Fibroblast of lung (primary cell): ENCODE results near the gene ST6GALNAC2. TPM values are rescaled to one million over a fixed set of nuclear protein-coding genes. Genes with fewer than 3 reads are reported as not detected.
A peak's percentile ranks its signal among the peaks of the same experiment; 100 is the strongest.
"Not testable (repeated sequence)": the region's sequence is repeated elsewhere in the genome, so short reads cannot be mapped to it uniquely, and the experiment has no call there.

Experiments used
- DNase-seq, 2 donors: peaks; one replicate each; pipeline versions ENCODE4 v3.0.0 to v3.0.0-alpha.2; 2010; ENCODE audit warnings: low read depth in 2 of 2
- H2AFZ ChIP-seq: 2 replicates; pipeline ENCODE4 v1.5.1; 2012; ENCODE audit warnings: low read length, control low read depth, inconsistent platforms
- H3K27ac ChIP-seq: 2 replicates; pipeline ENCODE4 v1.5.1; 2011; ENCODE audit warnings: low read length, control low read depth; ENCODE audit not compliant: insufficient read depth
- H3K27me3 ChIP-seq: 2 replicates; pipeline ENCODE4 v1.5.1; 2011; ENCODE audit warnings: mild to moderate bottlenecking, low read length; ENCODE audit not compliant: control insufficient read depth, insufficient read depth
- H3K36me3 ChIP-seq: 2 replicates; pipeline ENCODE4 v1.5.1; 2011; ENCODE audit warnings: low read length; ENCODE audit not compliant: control insufficient read depth, insufficient read depth
- H3K4me1 ChIP-seq: 2 replicates; pipeline ENCODE4 v1.5.1; 2011; ENCODE audit warnings: low read length; ENCODE audit not compliant: control insufficient read depth, insufficient read depth; ENCODE audit errors: extremely low read depth
- H3K4me2 ChIP-seq: 2 replicates; pipeline ENCODE4 v1.5.1; 2011; ENCODE audit warnings: low read length, control low read depth; ENCODE audit not compliant: insufficient read depth; ENCODE audit errors: extremely low read depth
- H3K4me3 ChIP-seq, 4 experiments: fragments of 200-600 bp in 1 of 4; sonication (generic) in 1 of 4; replicated peaks in 1 of 4; 2 replicates each; pipeline ENCODE4 v1.5.1; 2011 to 2016; ENCODE audit warnings: low read length in 4 of 4, low read depth in 3 of 4, mild to moderate bottlenecking in 3 of 4, control low read depth in 2 of 4, inconsistent platforms in 1 of 4, mixed read lengths in 1 of 4; ENCODE audit not compliant: insufficient read depth in 1 of 4; ENCODE audit errors: control extremely low read depth in 1 of 4
- H3K79me2 ChIP-seq: 2 replicates; pipeline ENCODE4 v1.5.1; 2012; ENCODE audit warnings: mild to moderate bottlenecking, low read length, inconsistent platforms; ENCODE audit not compliant: control insufficient read depth, insufficient read depth
- H3K9ac ChIP-seq: 2 replicates; pipeline ENCODE4 v1.5.1; 2011; ENCODE audit warnings: mild to moderate bottlenecking, low read length, control low read depth; ENCODE audit not compliant: insufficient read depth
- H3K9me3 ChIP-seq: 2 replicates; pipeline ENCODE4 v1.5.1; 2012; ENCODE audit warnings: low read depth, low read length; ENCODE audit not compliant: control insufficient read depth, insufficient read depth
- H4K20me1 ChIP-seq: 2 replicates; pipeline ENCODE4 v1.5.1; 2011; ENCODE audit warnings: low read length; ENCODE audit not compliant: control insufficient read depth, insufficient read depth; ENCODE audit errors: extremely low read depth
- EZH2 ChIP-seq: IDR thresholded peaks from 2 replicates; pipeline ENCODE4 v1.5.1; 2012; ENCODE audit warnings: low read length, control low read depth, mild to moderate bottlenecking; ENCODE audit errors: missing control alignments
- polyA plus RNA-seq, 2 donors: library from polyadenylated mRNA; depleted of rRNA in 1 of 2; stranded (reverse) in 1 of 2; unstranded in 1 of 2; fragments of >200 nt; gene quantifications; 2 replicates each; pipeline ENCODE4 v1.2.1, GENCODE V29; 2011 to 2012; ENCODE audit warnings: missing spikeins in 1 of 2
- total RNA-seq: library from RNA; depleted of rRNA; stranded (reverse); fragments of >200 nt; gene quantifications from 2 replicates; pipeline ENCODE4 v1.2.1, GENCODE V29; 2014
- TF ChIP-seq, protein P1 (sequence below), 2 donors: IDR thresholded peaks in 1 of 2; conservative IDR thresholded peaks in 1 of 2; 1 replicate in 1 of 2; 2 replicates in 1 of 2; pipeline ENCODE4 v1.5.1; 2011 to 2012; ENCODE audit warnings: low read length in 2 of 2, control low read depth in 1 of 2, inconsistent platforms in 1 of 2, low read depth in 1 of 2, mild to moderate bottlenecking in 1 of 2

The ST6GALNAC2 gene
- total and polyA plus RNA-seq, 2 donors (not counting 1 experiment from before 2014, with no cell fraction given) = 0.42 to 0.83 TPM

DNA sequence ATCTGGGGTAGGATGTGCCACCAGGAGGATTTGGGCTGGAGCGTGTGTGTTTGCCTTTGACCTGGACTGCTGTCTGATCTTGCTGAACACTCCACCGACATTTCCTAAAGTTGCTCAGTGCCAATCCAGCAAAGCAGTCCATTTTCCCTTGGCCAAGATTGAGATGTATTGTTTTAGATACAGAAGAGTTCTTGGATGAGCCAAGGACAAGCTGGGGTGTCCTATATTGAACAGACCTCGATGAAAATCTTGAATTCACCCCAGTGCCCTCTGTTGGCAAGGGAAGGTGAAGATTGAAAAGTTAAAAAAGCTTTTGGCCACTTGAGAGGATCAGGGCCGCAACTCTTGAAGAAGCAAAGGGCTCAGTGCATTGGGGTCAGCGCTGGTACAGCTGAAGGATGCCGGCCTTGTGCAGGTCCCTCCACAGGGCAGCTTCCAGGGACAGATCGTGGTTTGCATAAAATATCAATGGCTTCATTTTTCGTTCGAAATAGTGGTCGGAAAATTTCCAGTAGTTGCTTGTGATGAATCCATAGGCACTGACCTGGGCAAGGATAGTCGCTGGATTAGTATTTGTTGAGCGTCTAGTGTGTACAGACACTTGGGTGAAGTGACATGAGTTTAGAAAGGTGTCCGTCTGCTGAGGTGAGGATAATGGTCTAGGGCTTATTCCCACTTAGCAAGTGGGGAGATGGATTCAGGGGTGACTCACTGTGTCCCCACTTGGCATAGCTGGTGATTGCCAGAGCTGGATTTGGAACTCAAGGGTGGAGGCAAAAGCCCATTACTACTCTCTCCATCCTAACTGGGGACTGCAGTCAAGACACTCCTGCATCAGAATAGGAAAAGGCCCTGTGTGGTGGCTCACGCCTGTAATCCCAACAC lies 19.7 kb downstream of the ST6GALNAC2 start:
- no peak overlapping the region for H3K9ac ChIP-seq
- H3K27ac ChIP-seq = no peak overlapping the region
- H3K27me3 ChIP-seq = no peaks in the 10 kb centered on the region
- H3K9me3 ChIP-seq = no peaks in the 10 kb centered on the region
- TF ChIP-seq, protein P1, sequence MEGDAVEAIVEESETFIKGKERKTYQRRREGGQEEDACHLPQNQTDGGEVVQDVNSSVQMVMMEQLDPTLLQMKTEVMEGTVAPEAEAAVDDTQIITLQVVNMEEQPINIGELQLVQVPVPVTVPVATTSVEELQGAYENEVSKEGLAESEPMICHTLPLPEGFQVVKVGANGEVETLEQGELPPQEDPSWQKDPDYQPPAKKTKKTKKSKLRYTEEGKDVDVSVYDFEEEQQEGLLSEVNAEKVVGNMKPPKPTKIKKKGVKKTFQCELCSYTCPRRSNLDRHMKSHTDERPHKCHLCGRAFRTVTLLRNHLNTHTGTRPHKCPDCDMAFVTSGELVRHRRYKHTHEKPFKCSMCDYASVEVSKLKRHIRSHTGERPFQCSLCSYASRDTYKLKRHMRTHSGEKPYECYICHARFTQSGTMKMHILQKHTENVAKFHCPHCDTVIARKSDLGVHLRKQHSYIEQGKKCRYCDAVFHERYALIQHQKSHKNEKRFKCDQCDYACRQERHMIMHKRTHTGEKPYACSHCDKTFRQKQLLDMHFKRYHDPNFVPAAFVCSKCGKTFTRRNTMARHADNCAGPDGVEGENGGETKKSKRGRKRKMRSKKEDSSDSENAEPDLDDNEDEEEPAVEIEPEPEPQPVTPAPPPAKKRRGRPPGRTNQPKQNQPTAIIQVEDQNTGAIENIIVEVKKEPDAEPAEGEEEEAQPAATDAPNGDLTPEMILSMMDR (conservative IDR thresholded peaks at IDR 0.05 in 1 of 2, IDR thresholded peaks at IDR 0.05 in 1 of 2; ENCODE audit: low read depth in 1 of 2, low read length in 2 of 2) = no peak
- no peak for TF ChIP-seq EZH2
- H3K4me1 ChIP-seq = peaks cover 11% of the 10 kb centered on the region
- DNase-seq = no peak
- H2AFZ ChIP-seq = no peak overlapping the region
- no peak overlapping the region for H3K4me2 ChIP-seq
- H3K79me2 ChIP-seq = peaks cover 9% of the 10 kb centered on the region
- no peaks in the 10 kb centered on the region for H4K20me1 ChIP-seq
- H3K4me3 ChIP-seq = no peak overlapping the region
- no peaks in the 10 kb centered on the region for H3K36me3 ChIP-seq

DNA sequence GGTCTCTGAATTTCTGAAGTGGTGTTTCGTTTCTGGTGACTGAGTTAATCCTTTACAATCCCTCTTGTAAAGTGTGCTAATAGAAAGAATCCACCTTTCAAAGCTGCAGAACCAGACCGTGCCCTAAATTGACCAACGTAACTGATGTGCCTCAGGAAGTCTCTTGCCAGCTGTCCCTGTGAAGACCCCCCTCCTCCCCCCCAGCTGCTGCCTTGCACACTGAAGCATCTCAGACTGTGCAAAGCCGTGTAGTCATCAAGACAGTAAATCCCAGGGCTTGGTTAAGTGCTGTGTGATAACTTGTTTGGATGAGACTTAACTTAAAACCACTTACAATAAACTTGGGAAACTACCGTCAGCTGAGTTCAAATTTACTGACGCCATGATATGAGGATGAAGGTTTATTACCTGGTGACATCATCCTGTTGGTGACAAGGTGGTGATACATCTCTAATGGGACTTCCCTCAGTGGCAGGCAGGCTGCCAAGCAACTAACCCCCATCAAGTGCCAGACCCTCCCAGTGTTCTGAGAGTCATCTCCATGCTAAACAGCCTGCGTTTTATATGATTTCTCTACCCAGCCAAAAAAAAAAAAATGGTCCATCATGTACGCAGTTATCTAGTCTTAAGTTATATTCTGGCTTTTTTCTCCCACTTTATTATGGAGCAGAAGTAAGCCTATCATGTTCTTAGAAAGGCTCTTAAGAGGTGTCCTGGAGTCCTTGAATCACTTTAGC lies 20.5 kb downstream of the ST6GALNAC2 start:
- Histone ChIP-seq H3K79me2 (peaks cover 16% of the 10 kb centered on the region), H3K4me1 (peaks cover 13% of the 10 kb centered on the region)
- peak in 1 of 2 donors; percentile 41 for DNase-seq
- not testable (repeated sequence) for H3K27me3 ChIP-seq, H3K36me3 ChIP-seq, H2AFZ ChIP-seq, H3K27ac ChIP-seq, H3K4me3 ChIP-seq, H3K9ac ChIP-seq, H4K20me1 ChIP-seq, H3K9me3 ChIP-seq, H3K4me2 ChIP-seq

DNA sequence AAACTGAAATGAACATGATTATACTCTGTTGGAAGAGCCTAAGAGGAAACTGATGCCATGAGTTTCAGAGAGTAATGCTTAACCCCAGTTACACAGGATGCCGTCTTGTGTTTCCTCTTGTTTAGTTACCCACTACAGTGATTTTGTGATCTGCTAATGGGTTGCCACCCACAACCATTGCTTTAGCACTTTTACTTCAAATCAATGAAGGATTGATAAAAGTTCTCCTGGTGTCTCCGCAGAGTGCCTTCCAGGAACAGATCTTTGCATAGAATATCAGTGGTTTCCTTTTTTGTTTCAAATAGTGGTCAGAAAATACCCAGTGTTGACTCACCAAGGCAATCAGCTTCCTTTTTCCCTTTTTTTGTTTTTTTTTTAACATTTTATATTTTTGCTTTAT lies 22.3 kb downstream of the ST6GALNAC2 start:
- H4K20me1 ChIP-seq, H3K27ac ChIP-seq, H3K36me3 ChIP-seq, H3K27me3 ChIP-seq, H3K9ac ChIP-seq, H3K9me3 ChIP-seq, DNase-seq, H3K4me2 ChIP-seq, H3K4me3 ChIP-seq, H2AFZ ChIP-seq: not testable (repeated sequence)
- peaks cover 34% of the 10 kb centered on the region for H3K79me2 ChIP-seq
- H3K4me1 ChIP-seq = peaks cover 17% of the 10 kb centered on the region
